BE2C (cell line): ENCODE results near the gene GAPDHS.

ENCODE experiments used
- DNase-seq: peaks from one replicate; pipeline ENCODE4 v3.0.0-alpha.2; 2020
- H3K27me3 ChIP-seq: fragments of 250-450 bp; sonication (Bioruptor Pico); 2 replicates; pipeline ENCODE4 v1.5.1; 2020; ENCODE audit warnings: mild to moderate bottlenecking
- H3K36me3 ChIP-seq: fragments of 250-450 bp; sonication (Bioruptor Pico); 2 replicates; pipeline ENCODE4 v1.5.1; 2020; ENCODE audit warnings: mild to moderate bottlenecking
- H3K4me1 ChIP-seq: fragments of 250-450 bp; sonication (Bioruptor Pico); 2 replicates; pipeline ENCODE4 v1.5.1; 2020
- H3K4me3 ChIP-seq: 2 replicates; pipeline ENCODE4 v1.5.1; 2011; ENCODE audit warnings: low read depth, low read length
- H3K9me3 ChIP-seq: fragments of 250-450 bp; sonication (Bioruptor Pico); 2 replicates; pipeline ENCODE4 v1.5.1; 2020
- TF ChIP-seq, protein P1 (sequence below): IDR thresholded peaks from 2 replicates; pipeline ENCODE4 v1.5.1; 2012; ENCODE audit warnings: mild to moderate bottlenecking, low read depth, low read length

Gene GAPDHS

GRCh38 chr19:35498984-35499527 is 34.2 kb upstream of the GAPDHS start:
- H3K4me1 ChIP-seq, result peaks cover 3% of the 10 kb centered on the region; the same call in 1 of the 2 replicates
- TF ChIP-seq, protein P1, sequence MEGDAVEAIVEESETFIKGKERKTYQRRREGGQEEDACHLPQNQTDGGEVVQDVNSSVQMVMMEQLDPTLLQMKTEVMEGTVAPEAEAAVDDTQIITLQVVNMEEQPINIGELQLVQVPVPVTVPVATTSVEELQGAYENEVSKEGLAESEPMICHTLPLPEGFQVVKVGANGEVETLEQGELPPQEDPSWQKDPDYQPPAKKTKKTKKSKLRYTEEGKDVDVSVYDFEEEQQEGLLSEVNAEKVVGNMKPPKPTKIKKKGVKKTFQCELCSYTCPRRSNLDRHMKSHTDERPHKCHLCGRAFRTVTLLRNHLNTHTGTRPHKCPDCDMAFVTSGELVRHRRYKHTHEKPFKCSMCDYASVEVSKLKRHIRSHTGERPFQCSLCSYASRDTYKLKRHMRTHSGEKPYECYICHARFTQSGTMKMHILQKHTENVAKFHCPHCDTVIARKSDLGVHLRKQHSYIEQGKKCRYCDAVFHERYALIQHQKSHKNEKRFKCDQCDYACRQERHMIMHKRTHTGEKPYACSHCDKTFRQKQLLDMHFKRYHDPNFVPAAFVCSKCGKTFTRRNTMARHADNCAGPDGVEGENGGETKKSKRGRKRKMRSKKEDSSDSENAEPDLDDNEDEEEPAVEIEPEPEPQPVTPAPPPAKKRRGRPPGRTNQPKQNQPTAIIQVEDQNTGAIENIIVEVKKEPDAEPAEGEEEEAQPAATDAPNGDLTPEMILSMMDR, result no peak
- peaks cover 6% of the 10 kb centered on the region; the same call in 1 of the 2 replicates for H3K27me3 ChIP-seq
- no peaks in the 10 kb centered on the region for H3K9me3 ChIP-seq
- no peak overlapping the region for H3K4me3 ChIP-seq
- H3K36me3 ChIP-seq, result no peaks in the 10 kb centered on the region
- DNase-seq, result no peak

- no peak overlapping the region for H3K4me3 ChIP-seq
Observed at GRCh38 chr19:35500611-35501010, 32.6 kb upstream of the GAPDHS start.

GRCh38 chr19:35501684-35502083 is 31.6 kb upstream of the GAPDHS start:
- no peak overlapping the region for H3K4me3 ChIP-seq
- H3K9me3 ChIP-seq, result no peaks in the 10 kb centered on the region
- H3K4me1 ChIP-seq, result no peaks in the 10 kb centered on the region
- no peak for DNase-seq
- TF ChIP-seq, protein P1, result no peak
- H3K27me3 ChIP-seq, result peaks cover 27% of the 10 kb centered on the region
- H3K36me3 ChIP-seq, result no peaks in the 10 kb centered on the region

More at GRCh38 chr19:35500611-35501010, 32.6 kb upstream of the GAPDHS start:
- Histone ChIP-seq H3K4me1 (peaks cover under 1% of the 10 kb centered on the region; the same call in 1 of the 2 replicates), H3K36me3 (no peaks in the 10 kb centered on the region), H3K9me3 (no peaks in the 10 kb centered on the region), H3K27me3 (peaks cover 16% of the 10 kb centered on the region)
- no peak for DNase-seq
- TF ChIP-seq, protein P1, result no peak

DNA sequence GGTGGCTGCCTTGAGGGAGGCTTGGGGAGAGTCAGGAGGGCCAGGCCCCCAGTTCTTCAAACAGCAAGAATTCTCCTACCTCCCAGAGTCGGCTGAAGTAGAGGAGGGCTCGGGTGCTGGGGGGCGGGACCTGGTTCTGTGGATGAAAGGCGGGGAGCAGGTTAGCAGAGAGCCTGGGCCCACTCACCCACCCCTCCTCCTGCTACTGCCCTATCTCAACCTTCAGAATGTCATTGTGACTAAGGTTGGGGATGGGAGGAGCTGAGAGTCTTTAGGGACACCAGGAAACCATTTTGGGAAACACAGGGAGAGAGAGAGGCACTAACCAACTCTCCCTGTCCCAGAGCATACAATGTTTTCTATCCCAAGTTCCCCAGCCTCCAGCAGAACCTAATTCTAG is 30.5 kb upstream of the GAPDHS start:
- DNase-seq, result no peak
- Histone ChIP-seq H3K4me1 (no peaks in the 10 kb centered on the region), H3K4me3 (no peak overlapping the region), H3K9me3 (no peaks in the 10 kb centered on the region), H3K27me3 (peaks cover 37% of the 10 kb centered on the region), H3K36me3 (no peaks in the 10 kb centered on the region)
- TF ChIP-seq, protein P1, result no peak

DNA sequence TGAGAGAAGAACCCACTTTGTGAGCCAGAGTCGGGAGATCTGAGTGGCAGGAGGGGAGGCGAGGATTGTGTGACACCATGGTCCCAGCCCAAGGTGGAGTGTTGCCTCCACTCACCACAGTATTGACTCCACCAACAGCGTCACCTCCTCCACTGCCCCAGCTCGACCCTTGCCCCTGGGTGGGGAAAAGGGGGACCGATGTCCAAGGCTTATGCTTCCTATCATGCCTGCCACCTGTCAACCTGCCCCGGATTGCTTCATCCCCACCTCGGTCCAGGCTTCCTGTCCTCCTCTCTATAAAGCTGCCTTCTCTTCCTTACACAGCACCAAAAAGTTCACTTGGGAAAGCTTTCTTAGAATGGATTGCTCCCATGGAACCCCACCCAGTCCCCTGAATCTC is 27.2 kb upstream of the GAPDHS start:
- no peak for DNase-seq
- H3K36me3 ChIP-seq, result no peaks in the 10 kb centered on the region
- no peaks in the 10 kb centered on the region for H3K4me1 ChIP-seq
- no peak overlapping the region for H3K4me3 ChIP-seq
- no peaks in the 10 kb centered on the region for H3K9me3 ChIP-seq
- H3K27me3 ChIP-seq, result peaks cover 70% of the 10 kb centered on the region
- TF ChIP-seq, protein P1, result no peak

- no peaks in the 10 kb centered on the region for H3K4me1 ChIP-seq
- peaks cover 77% of the 10 kb centered on the region for H3K27me3 ChIP-seq
- no peaks in the 10 kb centered on the region for H3K36me3 ChIP-seq
- H3K9me3 ChIP-seq, result no peaks in the 10 kb centered on the region
- H3K4me3 ChIP-seq, result no peak overlapping the region
- TF ChIP-seq, protein P1, result no peak
- no peak for DNase-seq
Observed at GRCh38 chr19:35507561-35507960, 25.7 kb upstream of the GAPDHS start.
